Chondrocyte (in vitro differentiated cells): Measurements from ENCODE around the gene RRP1B. TPM values are rescaled to one million over a fixed set of nuclear protein-coding genes. Genes with fewer than 3 reads are reported as not detected.
A peak's percentile ranks its signal among the peaks of the same experiment; 100 is the strongest.

ENCODE experiments used
- DNase-seq: peaks from one replicate; pipeline ENCODE4 v3.0.0; 2021; ENCODE audit warnings: mixed read lengths, low spot score
- H3K27ac Mint-ChIP-seq: one replicate; pipeline ENCODE4 v1.8.0; 2021; ENCODE audit warnings: mild to moderate bottlenecking, moderate library complexity, mixed read lengths; ENCODE audit not compliant: unreplicated experiment
- H3K27me3 Mint-ChIP-seq: 2 replicates; pipeline ENCODE4 v1.8.0; 2021; ENCODE audit warnings: low read depth, mixed read lengths
- H3K36me3 Mint-ChIP-seq: 2 replicates; pipeline ENCODE4 v1.8.0; 2021; ENCODE audit warnings: low read depth, mixed read lengths
- H3K4me1 Mint-ChIP-seq: 2 replicates; pipeline ENCODE4 v1.8.0; 2021; ENCODE audit warnings: low read depth, mild to moderate bottlenecking, mixed read lengths
- H3K4me3 Mint-ChIP-seq: one replicate; pipeline ENCODE4 v1.8.0; 2021; ENCODE audit warnings: mild to moderate bottlenecking, moderate library complexity, mixed read lengths; ENCODE audit not compliant: unreplicated experiment
- H3K9me3 Mint-ChIP-seq: 2 replicates; pipeline ENCODE4 v1.8.0; 2021; ENCODE audit warnings: low read depth, mixed read lengths
- total RNA-seq: library from RNA; stranded (reverse); gene quantifications from 3 replicates; pipeline ENCODE4 v1.2.1, GENCODE V29; 2021
- TF ChIP-seq, protein P1 (sequence below): fragments of 200-600 bp; sonication (generic); IDR thresholded peaks from 2 replicates; pipeline ENCODE4 v1.5.0; 2021; ENCODE audit warnings: antibody characterized with exemption, mild to moderate bottlenecking, moderate library complexity

The RRP1B gene
- total RNA-seq, 1 donor from 2014 or later = 24.5 TPM

DNA sequence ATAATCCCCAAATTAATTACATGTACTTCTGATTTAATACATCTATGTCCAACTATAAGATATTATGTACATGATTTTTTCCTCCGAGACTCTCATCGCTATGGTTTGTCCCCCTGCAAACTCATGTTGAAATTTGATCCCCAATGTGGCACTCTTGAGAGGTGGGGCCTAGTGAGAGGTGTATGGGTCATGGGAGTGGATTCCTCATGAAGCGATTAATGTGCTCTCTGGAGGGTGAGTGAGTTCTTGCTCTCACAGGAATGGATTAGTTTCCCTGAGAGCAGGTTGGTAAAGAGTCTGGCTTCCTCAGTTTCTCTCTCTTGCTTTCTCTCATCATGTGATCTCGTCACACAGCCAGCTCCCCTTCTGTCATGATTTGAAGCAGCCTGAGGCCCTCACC, 16.2 kb upstream of the RRP1B start:
- DNase-seq = no peak
- TF ChIP-seq, protein P1, sequence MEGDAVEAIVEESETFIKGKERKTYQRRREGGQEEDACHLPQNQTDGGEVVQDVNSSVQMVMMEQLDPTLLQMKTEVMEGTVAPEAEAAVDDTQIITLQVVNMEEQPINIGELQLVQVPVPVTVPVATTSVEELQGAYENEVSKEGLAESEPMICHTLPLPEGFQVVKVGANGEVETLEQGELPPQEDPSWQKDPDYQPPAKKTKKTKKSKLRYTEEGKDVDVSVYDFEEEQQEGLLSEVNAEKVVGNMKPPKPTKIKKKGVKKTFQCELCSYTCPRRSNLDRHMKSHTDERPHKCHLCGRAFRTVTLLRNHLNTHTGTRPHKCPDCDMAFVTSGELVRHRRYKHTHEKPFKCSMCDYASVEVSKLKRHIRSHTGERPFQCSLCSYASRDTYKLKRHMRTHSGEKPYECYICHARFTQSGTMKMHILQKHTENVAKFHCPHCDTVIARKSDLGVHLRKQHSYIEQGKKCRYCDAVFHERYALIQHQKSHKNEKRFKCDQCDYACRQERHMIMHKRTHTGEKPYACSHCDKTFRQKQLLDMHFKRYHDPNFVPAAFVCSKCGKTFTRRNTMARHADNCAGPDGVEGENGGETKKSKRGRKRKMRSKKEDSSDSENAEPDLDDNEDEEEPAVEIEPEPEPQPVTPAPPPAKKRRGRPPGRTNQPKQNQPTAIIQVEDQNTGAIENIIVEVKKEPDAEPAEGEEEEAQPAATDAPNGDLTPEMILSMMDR = no peak
- H3K4me1 Mint-ChIP-seq = peaks cover 47% of the 10 kb centered on the region
- H3K9me3 Mint-ChIP-seq = no peaks in the 10 kb centered on the region
- H3K27ac Mint-ChIP-seq = no peak overlapping the region
- H3K4me3 Mint-ChIP-seq = no peak overlapping the region
- no peaks in the 10 kb centered on the region for H3K27me3 Mint-ChIP-seq
- no peaks in the 10 kb centered on the region for H3K36me3 Mint-ChIP-seq

DNA sequence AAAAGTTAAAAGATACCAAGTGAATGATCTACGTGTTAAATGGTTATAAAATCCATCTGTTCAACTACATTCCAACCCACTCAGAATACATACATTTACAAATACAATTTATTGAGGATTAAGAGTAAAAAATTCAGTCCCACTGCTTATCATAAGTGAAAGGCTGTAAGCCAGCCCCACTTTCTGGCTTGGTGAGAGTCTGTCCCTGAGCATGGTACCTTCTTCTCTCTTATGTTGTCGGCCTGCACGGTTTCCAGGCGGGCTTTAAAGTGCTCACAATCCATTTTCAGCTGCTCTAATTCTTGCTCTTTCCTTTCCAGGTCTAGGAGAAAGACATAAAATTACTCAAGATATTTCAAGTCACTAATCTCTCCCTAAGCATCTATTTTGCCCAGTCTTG, 15.3 kb upstream of the RRP1B start:
- H3K27me3 Mint-ChIP-seq = no peaks in the 10 kb centered on the region
- peaks cover 43% of the 10 kb centered on the region for H3K4me1 Mint-ChIP-seq
- H3K4me3 Mint-ChIP-seq = no peak overlapping the region
- DNase-seq = no peak
- H3K9me3 Mint-ChIP-seq = no peaks in the 10 kb centered on the region
- H3K27ac Mint-ChIP-seq = peak overlapping the region; percentile 71
- no peaks in the 10 kb centered on the region for H3K36me3 Mint-ChIP-seq
- TF ChIP-seq, protein P1 = no peak

DNA sequence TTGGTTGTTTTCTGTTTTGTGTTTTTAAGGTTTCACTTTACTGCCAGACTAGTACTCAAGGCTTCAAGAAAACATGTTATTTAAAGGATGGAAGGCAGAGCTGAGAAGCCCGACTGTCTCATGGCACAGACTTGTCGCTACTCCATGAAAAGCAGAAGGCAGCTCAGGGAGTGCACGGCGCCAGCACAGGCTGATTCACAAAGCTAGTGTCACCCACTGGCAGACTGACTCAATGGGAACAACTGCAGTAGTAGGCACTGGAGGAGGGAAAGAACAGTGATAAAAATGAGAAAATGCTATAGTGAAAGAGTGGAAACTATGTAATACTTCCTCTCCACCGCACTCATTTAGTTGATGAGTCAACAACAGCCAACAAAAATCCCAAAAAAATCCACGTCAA, 14.8 kb upstream of the RRP1B start:
- Mint-ChIP-seq H3K36me3 (no peaks in the 10 kb centered on the region), H3K27me3 (no peaks in the 10 kb centered on the region), H3K27ac (peak overlapping the region; percentile 71)

DNA sequence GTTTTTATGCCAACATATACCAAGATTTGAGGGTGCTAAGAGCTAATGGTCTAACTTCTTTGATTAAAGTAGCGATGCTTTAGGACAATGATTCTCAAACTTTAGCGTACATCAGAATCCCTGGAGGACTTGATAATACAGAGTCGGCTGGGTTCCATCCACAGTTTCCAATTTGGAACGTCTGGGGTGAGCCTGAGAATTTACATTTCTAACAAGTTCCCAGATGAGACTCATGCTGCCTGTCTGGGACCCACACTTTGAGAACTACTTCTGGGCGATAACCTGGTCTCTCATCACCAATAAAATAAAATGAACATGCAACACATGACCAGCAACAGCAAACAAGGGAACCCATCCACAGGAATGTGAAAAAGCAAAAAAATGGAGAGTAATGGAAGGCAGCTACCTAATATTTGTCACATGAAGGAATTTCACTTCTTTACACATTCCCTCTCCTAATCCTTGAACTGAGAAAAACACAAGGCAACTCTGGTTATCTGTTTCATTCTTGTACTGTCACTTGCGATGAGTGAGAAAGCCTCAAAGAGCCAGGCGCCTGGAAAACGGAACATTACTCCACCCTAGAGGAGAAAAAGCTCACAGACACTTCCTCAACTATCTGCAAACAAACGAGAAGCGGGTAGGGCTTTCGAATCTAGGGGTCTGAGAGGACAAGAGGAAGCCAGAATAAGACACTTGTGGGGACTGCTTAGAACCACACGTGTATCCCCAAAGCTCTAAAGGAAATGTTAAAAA, 14.0 kb upstream of the RRP1B start:
- Mint-ChIP-seq H3K4me3 (no peak overlapping the region), H3K9me3 (no peaks in the 10 kb centered on the region), H3K36me3 (no peaks in the 10 kb centered on the region), H3K27ac (peak overlapping the region; percentile 71), H3K27me3 (no peaks in the 10 kb centered on the region), H3K4me1 (peaks cover 32% of the 10 kb centered on the region)
- TF ChIP-seq, protein P1 = peak; percentile 91
- no peak for DNase-seq

More for the DNA sequence above, 14.8 kb upstream of the RRP1B start:
- no peak for DNase-seq
- TF ChIP-seq, protein P1 = no peak
- Mint-ChIP-seq H3K4me3 (no peak overlapping the region), H3K9me3 (no peaks in the 10 kb centered on the region), H3K4me1 (peaks cover 38% of the 10 kb centered on the region)

DNA sequence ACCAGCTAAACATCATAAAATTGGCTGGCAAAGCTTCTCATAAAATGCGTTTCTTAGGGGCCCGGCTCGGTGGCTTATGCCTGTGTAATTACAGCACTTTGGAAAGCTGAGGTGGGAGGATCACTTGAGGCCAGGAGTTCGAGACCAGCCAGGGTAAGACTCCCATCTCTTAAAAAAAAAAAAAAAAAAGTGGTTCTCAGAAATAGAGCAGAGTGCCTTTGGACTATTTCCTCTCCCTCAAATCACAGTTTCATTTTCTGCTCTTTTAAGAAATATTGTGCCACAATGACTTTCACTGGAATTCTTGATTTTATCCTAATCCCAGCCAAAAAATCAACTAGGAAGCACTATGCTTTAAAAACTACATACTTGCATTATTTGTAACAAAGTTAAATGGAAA, 13.4 kb upstream of the RRP1B start:
- no peak for DNase-seq
- Mint-ChIP-seq H3K36me3 (no peaks in the 10 kb centered on the region), H3K9me3 (no peaks in the 10 kb centered on the region), H3K4me1 (peaks cover 32% of the 10 kb centered on the region), H3K4me3 (no peak overlapping the region), H3K27me3 (no peaks in the 10 kb centered on the region), H3K27ac (peak overlapping the region; percentile 71)
- TF ChIP-seq, protein P1 = no peak
